Measurements from ENCODE around the gene NKX6-2.

The NKX6-2 gene

GRCh38 chr10:132811891-132812481 lies 26.0 kb upstream of the NKX6-2 start:
- DNase-seq (ENCODE audit: low read depth), result no peak
- TF ChIP-seq, protein P1, sequence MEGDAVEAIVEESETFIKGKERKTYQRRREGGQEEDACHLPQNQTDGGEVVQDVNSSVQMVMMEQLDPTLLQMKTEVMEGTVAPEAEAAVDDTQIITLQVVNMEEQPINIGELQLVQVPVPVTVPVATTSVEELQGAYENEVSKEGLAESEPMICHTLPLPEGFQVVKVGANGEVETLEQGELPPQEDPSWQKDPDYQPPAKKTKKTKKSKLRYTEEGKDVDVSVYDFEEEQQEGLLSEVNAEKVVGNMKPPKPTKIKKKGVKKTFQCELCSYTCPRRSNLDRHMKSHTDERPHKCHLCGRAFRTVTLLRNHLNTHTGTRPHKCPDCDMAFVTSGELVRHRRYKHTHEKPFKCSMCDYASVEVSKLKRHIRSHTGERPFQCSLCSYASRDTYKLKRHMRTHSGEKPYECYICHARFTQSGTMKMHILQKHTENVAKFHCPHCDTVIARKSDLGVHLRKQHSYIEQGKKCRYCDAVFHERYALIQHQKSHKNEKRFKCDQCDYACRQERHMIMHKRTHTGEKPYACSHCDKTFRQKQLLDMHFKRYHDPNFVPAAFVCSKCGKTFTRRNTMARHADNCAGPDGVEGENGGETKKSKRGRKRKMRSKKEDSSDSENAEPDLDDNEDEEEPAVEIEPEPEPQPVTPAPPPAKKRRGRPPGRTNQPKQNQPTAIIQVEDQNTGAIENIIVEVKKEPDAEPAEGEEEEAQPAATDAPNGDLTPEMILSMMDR (conservative IDR thresholded peaks at IDR 0.05; ENCODE audit: low read length), result no peak
- H3K4me3 ChIP-seq (ENCODE audit: low read length), result no peak overlapping the region

DNA sequence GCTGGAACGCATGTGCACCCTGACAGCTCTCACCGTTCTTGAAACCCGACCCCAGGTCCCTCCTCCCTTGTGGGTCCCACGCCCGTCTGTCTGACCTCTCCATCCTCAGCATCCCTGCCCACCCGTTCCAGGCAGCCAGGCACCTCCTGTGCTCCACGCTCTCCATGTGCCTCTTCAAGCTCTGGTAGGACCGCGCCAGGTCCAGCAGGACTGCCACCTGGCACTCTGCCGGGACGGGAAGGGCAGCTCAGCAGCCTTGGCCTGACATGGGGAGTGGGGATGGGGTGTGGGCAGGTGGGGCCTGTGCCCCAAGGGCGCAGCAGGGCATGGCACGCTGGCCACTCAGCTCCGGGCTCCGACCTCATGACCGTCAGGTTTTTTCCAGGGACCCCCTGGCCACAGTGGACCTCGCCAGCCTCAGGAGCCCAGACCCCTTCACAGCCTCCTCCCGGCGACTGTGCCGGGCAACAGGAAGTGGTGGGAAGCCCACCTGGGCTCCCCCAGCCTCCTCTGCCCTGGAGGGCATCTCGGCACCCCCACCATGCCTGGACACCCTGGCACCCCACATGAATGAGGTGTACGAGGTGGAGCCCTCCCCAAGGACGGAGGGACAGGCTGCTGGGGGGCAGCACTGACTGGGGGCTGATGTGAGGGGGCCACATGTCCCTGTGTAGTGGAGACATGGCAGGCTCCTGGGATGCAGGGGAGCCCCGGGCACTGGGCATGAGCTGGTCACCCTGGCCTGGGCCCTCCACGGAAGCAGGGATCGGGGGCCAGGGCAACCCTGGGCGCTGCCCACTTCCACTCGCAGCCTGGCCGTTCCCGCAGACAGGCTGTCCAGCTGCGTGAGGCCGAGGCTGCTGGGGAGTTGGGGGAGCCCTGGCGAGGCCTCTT lies 25.1 kb upstream of the NKX6-2 start:
- no peak for DNase-seq (ENCODE audit: low read depth)

GRCh38 chr10:132810141-132810806 lies 24.3 kb upstream of the NKX6-2 start:
- no peak for DNase-seq (ENCODE audit: low read depth)
- TF ChIP-seq, protein P1 (conservative IDR thresholded peaks at IDR 0.05; ENCODE audit: low read length), result no peak
- no peak overlapping the region for H3K4me3 ChIP-seq (ENCODE audit: low read length)

More for the DNA sequence above, 25.1 kb upstream of the NKX6-2 start:
- H3K4me3 ChIP-seq (ENCODE audit: low read length), result no peak overlapping the region
- TF ChIP-seq, protein P1 (conservative IDR thresholded peaks at IDR 0.05; ENCODE audit: low read length), result no peak

GRCh38 chr10:132809232-132810140 lies 23.5 kb upstream of the NKX6-2 start:
- DNase-seq (ENCODE audit: low read depth), result no peak
- TF ChIP-seq, protein P1 (conservative IDR thresholded peaks at IDR 0.05; ENCODE audit: low read length), result no peak
- no peak overlapping the region for H3K4me3 ChIP-seq (ENCODE audit: low read length)

DNA sequence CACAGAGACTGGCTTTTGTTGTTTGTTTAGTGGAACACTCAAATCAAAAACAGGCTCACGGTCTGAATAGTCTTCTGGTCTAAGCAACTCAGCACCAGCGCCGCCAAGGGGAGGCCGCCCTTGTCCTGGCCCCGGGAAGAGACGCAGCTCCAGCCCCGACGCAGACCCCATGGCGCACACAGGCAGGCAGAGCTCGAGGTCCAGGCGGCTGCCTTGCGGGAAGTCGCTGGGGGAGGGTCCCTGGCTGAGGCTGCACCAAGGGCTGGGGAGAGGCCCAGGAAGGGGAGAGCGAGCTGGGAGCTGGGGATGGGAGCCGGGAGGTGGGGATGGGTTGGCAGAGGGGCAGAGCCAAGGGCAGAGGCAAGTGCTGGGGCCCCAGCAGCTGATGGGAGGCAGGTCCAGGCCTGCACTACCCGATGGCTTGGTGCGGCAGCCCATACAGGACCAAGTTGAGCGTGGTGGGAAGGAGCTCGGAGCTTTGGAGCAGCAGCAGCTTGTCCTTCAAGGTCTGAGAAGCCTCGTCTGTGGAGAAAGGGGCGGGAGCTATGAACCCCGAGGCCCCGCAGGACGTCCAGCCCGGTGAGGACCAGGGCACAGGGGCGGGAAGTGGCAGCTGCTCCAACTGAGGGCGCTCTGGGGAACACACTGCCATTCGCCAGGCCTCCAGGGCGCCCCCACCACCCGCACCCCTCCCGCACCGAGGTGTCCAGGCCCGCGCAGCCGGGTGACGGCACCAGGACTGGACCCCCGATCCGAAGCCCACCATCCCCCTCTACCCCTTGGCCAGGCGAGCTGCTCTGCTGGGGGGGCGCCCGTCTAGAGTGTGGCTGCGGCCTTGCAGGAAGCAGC lies 22.7 kb upstream of the NKX6-2 start:
- no peak for DNase-seq (ENCODE audit: low read depth)
- TF ChIP-seq, protein P1 (conservative IDR thresholded peaks at IDR 0.05; ENCODE audit: low read length), result no peak

GRCh38 chr10:132807621-132808049 lies 21.7 kb upstream of the NKX6-2 start:
- no peak overlapping the region for H3K4me3 ChIP-seq (ENCODE audit: low read length)
- TF ChIP-seq, protein P1 (conservative IDR thresholded peaks at IDR 0.05; ENCODE audit: low read length), result no peak
- no peak for DNase-seq (ENCODE audit: low read depth)

More for the DNA sequence above, 22.7 kb upstream of the NKX6-2 start:
- no peak overlapping the region for H3K4me3 ChIP-seq (ENCODE audit: low read length)

All from AG10803 (cell line).